ENCODE results near the gene TBCK. TPM values are rescaled to one million over a fixed set of nuclear protein-coding genes. Genes with fewer than 3 reads are reported as not detected.
A peak's percentile ranks its signal among the peaks of the same experiment; 100 is the strongest.

The TBCK gene
- total RNA-seq, 2 experiments from 2014 or later, result 23.5 to 29.0 TPM

GRCh38 chr4:106266201-106266600 is 49.8 kb downstream of the TBCK start:
- H3K4me3 Mint-ChIP-seq, result no peak overlapping the region
- peaks cover 3% of the 10 kb centered on the region for H3K4me1 Mint-ChIP-seq (ENCODE audit: low read depth)
- H3K27ac Mint-ChIP-seq, result no peak overlapping the region
- no peaks in the 10 kb centered on the region for H3K9me3 Mint-ChIP-seq
- no peak for ATAC-seq (ENCODE audit: poor library complexity)
- Histone ChIP-seq H3K27me3 (ENCODE audit: control insufficient read depth in 1 of 2, insufficient read depth in 2 of 2, low read length in 2 of 2) (no peaks in the 10 kb centered on the region), H3K27ac (ENCODE audit: low read depth in 1 of 2, low read length in 2 of 2) (no peak overlapping the region), H3K36me3 (ENCODE audit: insufficient read depth, low read length) (no peaks in the 10 kb centered on the region), H3K4me3 (ENCODE audit: low read length) (no peak overlapping the region), H3K9me3 (ENCODE audit: control insufficient read depth in 1 of 2, insufficient read depth in 1 of 2, low read length in 2 of 2) (no peaks in the 10 kb centered on the region), H3K4me1 (ENCODE audit: insufficient read depth, low read length) (no peaks in the 10 kb centered on the region)
- peak in 3 of 14 experiments; percentile 11 to 27 (median 20) for DNase-seq
- no peaks in the 10 kb centered on the region for H3K27me3 Mint-ChIP-seq
- intact Hi-C loops (cut with DNase I, micrococcal nuclease), result loop anchor here (5.0 to 10.0 kb wide), 2 partner anchors 236 to 239 kb away; no protein-coding TSS in a partner anchor
- TF ChIP-seq, protein P1, sequence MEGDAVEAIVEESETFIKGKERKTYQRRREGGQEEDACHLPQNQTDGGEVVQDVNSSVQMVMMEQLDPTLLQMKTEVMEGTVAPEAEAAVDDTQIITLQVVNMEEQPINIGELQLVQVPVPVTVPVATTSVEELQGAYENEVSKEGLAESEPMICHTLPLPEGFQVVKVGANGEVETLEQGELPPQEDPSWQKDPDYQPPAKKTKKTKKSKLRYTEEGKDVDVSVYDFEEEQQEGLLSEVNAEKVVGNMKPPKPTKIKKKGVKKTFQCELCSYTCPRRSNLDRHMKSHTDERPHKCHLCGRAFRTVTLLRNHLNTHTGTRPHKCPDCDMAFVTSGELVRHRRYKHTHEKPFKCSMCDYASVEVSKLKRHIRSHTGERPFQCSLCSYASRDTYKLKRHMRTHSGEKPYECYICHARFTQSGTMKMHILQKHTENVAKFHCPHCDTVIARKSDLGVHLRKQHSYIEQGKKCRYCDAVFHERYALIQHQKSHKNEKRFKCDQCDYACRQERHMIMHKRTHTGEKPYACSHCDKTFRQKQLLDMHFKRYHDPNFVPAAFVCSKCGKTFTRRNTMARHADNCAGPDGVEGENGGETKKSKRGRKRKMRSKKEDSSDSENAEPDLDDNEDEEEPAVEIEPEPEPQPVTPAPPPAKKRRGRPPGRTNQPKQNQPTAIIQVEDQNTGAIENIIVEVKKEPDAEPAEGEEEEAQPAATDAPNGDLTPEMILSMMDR (IDR thresholded peaks at IDR 0.05), result peak; percentile 31
- ChIA-PET CTCF (interaction anchor here (0.7 to 1.1 kb wide), 3 partner anchors 17 to 1470 kb away, joined by 3 read pairs; no protein-coding TSS in a partner anchor), POLR2A (no interaction called here)
- H3K36me3 Mint-ChIP-seq (ENCODE audit: low read depth), result peaks cover 4% of the 10 kb centered on the region

- Histone ChIP-seq H3K27me3 (ENCODE audit: control insufficient read depth in 1 of 2, insufficient read depth in 2 of 2, low read length in 2 of 2) (no peaks in the 10 kb centered on the region), H3K4me3 (ENCODE audit: low read length) (no peak overlapping the region), H3K27ac (ENCODE audit: low read depth in 1 of 2, low read length in 2 of 2) (no peak overlapping the region), H3K9me3 (ENCODE audit: control insufficient read depth in 1 of 2, insufficient read depth in 1 of 2, low read length in 2 of 2) (no peaks in the 10 kb centered on the region), H3K36me3 (ENCODE audit: insufficient read depth, low read length) (no peaks in the 10 kb centered on the region), H3K4me1 (ENCODE audit: insufficient read depth, low read length) (no peaks in the 10 kb centered on the region)
- H3K27me3 Mint-ChIP-seq, result no peaks in the 10 kb centered on the region
- ATAC-seq (ENCODE audit: poor library complexity) (no peak), DNase-seq (no peak)
- no peaks in the 10 kb centered on the region for H3K9me3 Mint-ChIP-seq
- peaks cover 3% of the 10 kb centered on the region for H3K4me1 Mint-ChIP-seq (ENCODE audit: low read depth)
- POLR2A ChIA-PET, result interaction anchor here (0.8 kb wide), 1 partner anchor 52 kb away, joined by 3 read pairs; the partner anchor contains the start of gene TBCK
- H3K27ac Mint-ChIP-seq, result no peak overlapping the region
- TF ChIP-seq, protein P1 (IDR thresholded peaks at IDR 0.05), result no peak
- intact Hi-C loops (cut with DNase I, micrococcal nuclease), result loop anchor here in 1 of 2 experiments (10.0 kb wide), 1 partner anchor 240 kb away; no protein-coding TSS in a partner anchor
- CTCF ChIA-PET, result no interaction called here
- peaks cover 4% of the 10 kb centered on the region for H3K36me3 Mint-ChIP-seq (ENCODE audit: low read depth)
- H3K4me3 Mint-ChIP-seq, result no peak overlapping the region
Observed at GRCh38 chr4:106264331-106264728, 51.7 kb downstream of the TBCK start.

DNA sequence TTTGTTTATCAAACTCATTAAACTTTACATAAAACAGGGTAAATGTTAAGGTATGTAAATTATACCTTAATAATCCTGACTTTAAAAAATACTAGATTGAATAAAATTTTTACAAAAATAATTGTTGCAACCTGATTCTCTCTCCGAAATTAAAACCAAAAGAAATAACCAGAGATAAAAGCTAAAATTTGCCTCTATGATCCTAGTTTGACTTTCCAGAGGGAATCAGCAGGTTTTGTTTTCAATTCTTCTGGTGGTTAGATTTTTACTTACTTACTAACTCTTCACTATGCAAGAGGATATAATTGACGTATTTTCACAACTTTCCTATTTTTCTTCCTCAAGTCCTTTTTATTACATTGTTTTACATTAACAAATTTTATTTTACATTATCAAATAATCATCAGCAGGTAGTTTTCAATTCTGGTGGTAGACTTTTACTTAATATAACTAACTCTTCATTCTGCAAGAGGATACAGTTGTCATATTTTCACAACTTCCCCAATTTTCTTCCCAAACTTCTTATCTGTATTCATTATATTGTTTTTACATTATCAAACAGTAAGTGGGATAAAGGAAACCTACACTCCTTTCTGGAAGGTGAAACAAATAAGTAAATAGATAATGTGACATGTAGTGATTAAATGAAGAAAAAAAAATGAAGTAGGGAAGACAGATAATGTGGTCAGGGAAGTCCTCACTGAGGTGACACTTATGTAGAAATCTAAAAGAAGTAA is 52.2 kb downstream of the TBCK start:
- peaks cover 4% of the 10 kb centered on the region for H3K36me3 Mint-ChIP-seq (ENCODE audit: low read depth)
- Histone ChIP-seq H3K4me3 (ENCODE audit: low read length) (no peak overlapping the region), H3K9me3 (ENCODE audit: control insufficient read depth in 1 of 2, insufficient read depth in 1 of 2, low read length in 2 of 2) (no peaks in the 10 kb centered on the region), H3K27ac (ENCODE audit: low read depth in 1 of 2, low read length in 2 of 2) (no peak overlapping the region), H3K27me3 (ENCODE audit: control insufficient read depth in 1 of 2, insufficient read depth in 2 of 2, low read length in 2 of 2) (no peaks in the 10 kb centered on the region), H3K4me1 (ENCODE audit: insufficient read depth, low read length) (no peaks in the 10 kb centered on the region), H3K36me3 (ENCODE audit: insufficient read depth, low read length) (no peaks in the 10 kb centered on the region)
- ChIA-PET CTCF (no interaction called here), POLR2A (interaction anchor here (0.8 kb wide), 1 partner anchor 52 kb away, joined by 3 read pairs; the partner anchor contains the start of gene TBCK)
- no peak overlapping the region for H3K27ac Mint-ChIP-seq
- ATAC-seq (ENCODE audit: poor library complexity) (no peak), DNase-seq (no peak)
- no peaks in the 10 kb centered on the region for H3K9me3 Mint-ChIP-seq
- H3K4me1 Mint-ChIP-seq (ENCODE audit: low read depth), result peaks cover 3% of the 10 kb centered on the region
- H3K4me3 Mint-ChIP-seq, result no peak overlapping the region
- intact Hi-C loops (cut with DNase I, micrococcal nuclease), result loop anchor here in 1 of 2 experiments (10.0 kb wide), 1 partner anchor 241 kb away; no protein-coding TSS in a partner anchor
- TF ChIP-seq, protein P1 (IDR thresholded peaks at IDR 0.05), result no peak
- H3K27me3 Mint-ChIP-seq, result no peaks in the 10 kb centered on the region

Measured in CD4-positive, alpha-beta T cell (primary cell).